Measurements from ENCODE around the gene ZCCHC10.
"Not testable (repeated sequence)": the region's sequence is repeated elsewhere in the genome, so short reads cannot be mapped to it uniquely, and the experiment has no call there.

ZCCHC10 gene

DNA sequence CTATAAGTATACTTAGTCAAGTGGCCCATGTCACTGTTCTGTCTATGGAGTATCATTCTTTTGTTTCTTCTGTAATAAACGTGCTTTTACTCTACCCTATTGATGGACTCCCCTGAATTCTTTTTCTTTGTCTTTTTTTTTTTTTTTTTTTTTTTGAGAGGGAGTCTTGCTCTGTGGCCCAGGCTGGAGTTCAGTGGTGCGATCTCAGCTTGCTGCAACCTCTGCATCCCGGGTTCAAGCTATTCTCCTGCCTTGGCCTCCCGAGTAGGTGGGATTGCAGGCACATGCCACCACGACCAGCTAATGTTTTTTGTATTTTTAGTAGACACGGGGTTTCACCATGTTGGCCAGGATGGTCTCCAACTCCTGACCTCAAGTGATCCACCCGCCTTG, 53.9 kb downstream of the ZCCHC10 start:
- not testable (repeated sequence) for DNase-seq

DNA sequence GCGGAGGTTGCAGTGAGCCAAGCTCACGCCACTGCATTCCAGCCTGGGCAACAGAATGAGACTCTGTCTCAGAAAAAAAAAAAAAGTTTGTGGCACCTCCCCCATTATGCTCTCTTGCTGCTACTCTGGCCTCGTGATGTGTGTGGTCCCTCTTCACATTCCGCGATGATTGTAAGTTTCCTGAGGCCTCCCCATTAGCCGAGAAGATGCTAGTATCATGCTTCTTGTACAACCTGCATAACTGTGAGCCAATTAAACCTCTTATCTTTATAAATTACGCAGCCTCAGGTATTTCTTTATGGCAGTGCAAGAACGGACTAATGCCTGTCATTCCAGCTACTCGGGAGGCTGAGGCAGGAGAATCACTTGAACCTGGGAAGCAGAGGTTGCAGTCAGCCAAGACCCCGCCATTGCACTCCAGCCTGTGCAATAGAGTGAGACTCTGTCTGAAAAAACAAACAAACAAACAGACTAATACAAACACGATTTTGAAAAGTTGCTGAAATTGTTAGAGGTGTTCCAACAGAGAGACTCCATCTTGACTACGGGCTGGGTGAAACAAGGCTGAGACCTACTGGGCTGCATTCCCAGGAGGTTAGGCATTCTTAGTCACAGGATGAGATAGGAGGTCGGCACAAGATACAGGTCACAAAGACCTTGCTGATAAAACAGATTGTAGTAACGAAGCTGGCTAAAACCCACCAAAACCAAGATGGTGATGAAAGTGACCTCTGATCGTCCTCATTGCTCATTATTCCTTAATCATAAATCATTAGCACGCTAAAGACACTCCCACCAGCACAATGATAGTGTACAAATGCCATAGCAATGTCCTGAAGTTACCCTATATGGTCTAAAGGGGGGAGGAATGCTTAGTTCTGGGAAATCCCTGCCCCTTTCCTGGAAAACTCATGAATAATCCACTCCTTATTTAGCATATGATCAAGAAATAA, 54.6 kb downstream of the ZCCHC10 start:
- no peak for DNase-seq

- no peak for DNase-seq
Observed at GRCh38 chr5:132965120-132965519, 61.2 kb downstream of the ZCCHC10 start.

GRCh38 chr5:132963171-132964104, 62.9 kb downstream of the ZCCHC10 start, which contains the start of gene AFF4:
Gene AFF4, minus strand, starts transcription at chr5:132963634. Its CDS starts 26,445 bp downstream, at chr5:132937189.
- peak; percentile 93 for DNase-seq

- no peak for DNase-seq
Observed at GRCh38 chr5:132962429-132963021, 63.8 kb downstream of the ZCCHC10 start.

DNA sequence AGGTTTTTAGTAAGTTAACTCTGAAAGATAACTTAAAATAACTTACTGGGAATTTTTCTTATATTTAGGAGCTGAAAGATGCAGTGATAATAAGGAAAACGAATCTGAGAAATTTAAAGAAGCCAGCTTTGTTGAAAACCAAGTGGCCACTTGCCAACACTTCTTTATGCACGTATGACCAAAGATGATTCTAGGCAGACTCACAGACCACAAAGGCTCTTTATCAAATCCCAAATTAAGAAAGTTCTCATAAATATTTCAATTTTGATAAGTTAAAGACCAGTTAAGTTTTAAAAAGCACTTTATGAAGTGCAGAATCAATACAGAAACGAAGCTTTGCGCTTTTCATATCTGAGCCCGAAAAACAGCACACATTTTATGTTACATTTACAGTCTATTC, 64.5 kb downstream of the ZCCHC10 start:
- DNase-seq: no peak

DNA sequence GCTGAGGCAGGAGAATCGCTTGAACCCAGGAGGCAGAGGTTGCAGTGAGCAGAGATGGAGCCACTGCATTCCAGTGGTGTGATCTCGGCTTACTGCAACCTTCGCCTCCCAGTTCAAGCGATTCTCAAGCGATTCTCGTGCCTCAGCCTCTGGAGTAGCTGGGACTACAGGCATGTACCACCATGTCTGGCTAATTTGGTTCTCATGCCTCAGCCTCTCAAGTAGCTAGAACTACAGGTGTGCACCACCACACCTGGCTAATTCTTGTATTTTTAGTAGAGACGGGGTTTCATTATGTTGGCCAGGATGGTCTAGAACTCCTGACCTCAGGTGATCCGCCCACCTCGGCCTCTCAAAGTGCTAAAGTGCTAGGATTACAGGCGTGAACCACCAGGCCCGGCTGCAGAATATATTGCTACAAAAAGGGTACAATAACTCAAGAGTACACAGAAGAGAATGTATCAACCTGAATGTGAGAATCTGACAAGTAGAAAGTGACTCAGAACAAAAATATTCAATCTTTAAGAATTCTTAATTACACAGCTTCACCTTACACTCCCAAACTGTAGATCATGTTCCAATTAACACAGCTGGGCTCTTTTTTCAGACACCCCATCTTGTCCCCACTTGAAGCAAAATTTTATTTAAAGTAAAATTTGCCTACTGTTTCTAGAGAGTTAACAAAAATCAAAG, 65.1 kb downstream of the ZCCHC10 start:
- DNase-seq: not testable (repeated sequence)

- not testable (repeated sequence) for DNase-seq
Observed at GRCh38 chr5:132956166-132956799, 70.1 kb downstream of the ZCCHC10 start.

DNA sequence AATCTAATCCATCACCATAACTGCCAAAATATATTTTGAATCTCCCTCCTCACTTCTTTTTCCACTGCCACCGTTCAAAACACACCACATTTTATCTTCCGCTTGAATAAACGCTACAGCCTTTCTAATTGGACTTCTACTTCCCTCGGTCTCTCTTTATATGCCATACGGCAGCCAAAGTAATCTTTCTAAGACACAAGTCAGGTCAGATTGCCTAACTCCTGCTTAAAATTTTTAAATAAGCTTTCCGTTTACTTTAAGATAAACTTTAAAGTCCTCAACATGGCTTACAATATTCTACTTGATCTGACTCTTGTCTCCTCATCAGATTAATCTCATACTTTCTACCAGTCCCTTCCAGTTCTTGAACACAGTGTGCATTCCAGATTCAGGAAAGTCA, 72.6 kb downstream of the ZCCHC10 start:
- no peak for DNase-seq

DNA sequence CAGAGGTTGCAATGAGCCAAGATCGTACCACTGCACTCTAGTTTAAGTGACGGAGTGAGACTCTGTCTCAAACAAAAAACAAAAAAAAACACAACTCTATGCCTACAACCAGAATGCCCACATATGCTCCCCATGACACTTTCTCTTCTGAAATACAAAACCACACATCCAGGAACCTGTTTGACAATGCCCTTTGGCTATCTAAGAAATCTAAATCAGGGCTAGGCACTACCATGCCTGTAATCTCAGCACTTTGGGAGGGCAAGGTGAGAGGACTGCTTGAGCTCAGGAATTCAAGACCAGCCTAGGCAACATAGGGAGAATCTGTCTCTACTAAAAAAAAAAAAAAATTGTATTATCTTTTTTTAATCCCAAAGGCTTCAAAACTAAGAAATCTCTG, 73.5 kb downstream of the ZCCHC10 start:
- DNase-seq: no peak

- no peak for DNase-seq
Observed at GRCh38 chr5:132951897-132952296, 74.5 kb downstream of the ZCCHC10 start.

- DNase-seq: no peak
Observed at GRCh38 chr5:132949136-132949535, 77.2 kb downstream of the ZCCHC10 start.

DNA sequence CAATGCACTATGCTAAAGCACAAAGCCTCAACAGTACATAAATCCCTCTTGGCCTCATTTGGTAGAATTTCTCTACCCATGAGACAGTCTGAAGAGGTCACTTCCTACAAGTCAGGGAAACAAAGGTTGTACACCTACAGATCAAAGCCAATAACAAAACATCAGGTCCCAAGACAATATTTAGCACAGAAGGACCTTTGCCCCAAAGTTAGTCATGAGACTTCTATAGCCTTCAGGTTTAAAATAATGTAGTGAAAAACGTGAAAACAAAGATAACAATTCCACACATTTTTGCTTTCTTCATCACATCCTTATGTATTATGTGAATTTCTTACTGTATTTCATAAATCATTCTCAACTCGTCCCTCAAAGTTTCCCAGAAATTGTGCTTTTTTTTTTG, 78.7 kb downstream of the ZCCHC10 start:
- DNase-seq: no peak
